Ishikawa (cell line): ENCODE results near the gene PRKAR2A.

Source experiments
- CEBPB ChIP-seq: IDR thresholded peaks from 2 replicates; pipeline ENCODE4 v1.6.1; 2012
- EGR1 ChIP-seq: IDR thresholded peaks from 2 replicates; pipeline ENCODE4 v1.6.1; 2012
- EP300 ChIP-seq: IDR thresholded peaks from 2 replicates; pipeline ENCODE4 v1.6.1; 2012; ENCODE audit warnings: borderline replicate concordance
- YY1 ChIP-seq: IDR thresholded peaks from 2 replicates; pipeline ENCODE4 v1.6.1; 2012; ENCODE audit warnings: low read depth
- TF ChIP-seq, protein P1 (sequence below): IDR thresholded peaks from 2 replicates; pipeline ENCODE4 v1.6.1; 2012; ENCODE audit warnings: low read depth, mild to moderate bottlenecking

DNA sequence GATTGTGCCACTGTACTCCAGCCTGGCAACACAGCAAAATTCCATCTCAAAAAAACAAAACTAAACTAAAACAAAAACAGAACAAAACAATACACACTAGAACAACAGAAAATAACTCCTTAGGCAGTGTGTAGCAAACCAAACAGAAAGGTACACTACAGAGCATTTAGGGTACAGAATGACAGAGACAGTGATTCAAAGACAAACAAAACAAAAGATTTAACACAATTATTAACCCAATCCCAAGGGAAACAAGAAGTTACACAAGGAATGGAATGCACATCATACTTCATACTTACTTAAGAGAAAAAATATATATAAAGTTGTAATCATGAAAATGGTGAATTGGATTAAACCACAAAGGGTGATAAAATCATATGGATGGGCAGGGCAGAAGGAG lies 38.1 kb upstream of the PRKAR2A start:
- TF ChIP-seq EP300 (no peak), EGR1 (no peak), YY1 (no peak), CEBPB (no peak)
- TF ChIP-seq, protein P1, sequence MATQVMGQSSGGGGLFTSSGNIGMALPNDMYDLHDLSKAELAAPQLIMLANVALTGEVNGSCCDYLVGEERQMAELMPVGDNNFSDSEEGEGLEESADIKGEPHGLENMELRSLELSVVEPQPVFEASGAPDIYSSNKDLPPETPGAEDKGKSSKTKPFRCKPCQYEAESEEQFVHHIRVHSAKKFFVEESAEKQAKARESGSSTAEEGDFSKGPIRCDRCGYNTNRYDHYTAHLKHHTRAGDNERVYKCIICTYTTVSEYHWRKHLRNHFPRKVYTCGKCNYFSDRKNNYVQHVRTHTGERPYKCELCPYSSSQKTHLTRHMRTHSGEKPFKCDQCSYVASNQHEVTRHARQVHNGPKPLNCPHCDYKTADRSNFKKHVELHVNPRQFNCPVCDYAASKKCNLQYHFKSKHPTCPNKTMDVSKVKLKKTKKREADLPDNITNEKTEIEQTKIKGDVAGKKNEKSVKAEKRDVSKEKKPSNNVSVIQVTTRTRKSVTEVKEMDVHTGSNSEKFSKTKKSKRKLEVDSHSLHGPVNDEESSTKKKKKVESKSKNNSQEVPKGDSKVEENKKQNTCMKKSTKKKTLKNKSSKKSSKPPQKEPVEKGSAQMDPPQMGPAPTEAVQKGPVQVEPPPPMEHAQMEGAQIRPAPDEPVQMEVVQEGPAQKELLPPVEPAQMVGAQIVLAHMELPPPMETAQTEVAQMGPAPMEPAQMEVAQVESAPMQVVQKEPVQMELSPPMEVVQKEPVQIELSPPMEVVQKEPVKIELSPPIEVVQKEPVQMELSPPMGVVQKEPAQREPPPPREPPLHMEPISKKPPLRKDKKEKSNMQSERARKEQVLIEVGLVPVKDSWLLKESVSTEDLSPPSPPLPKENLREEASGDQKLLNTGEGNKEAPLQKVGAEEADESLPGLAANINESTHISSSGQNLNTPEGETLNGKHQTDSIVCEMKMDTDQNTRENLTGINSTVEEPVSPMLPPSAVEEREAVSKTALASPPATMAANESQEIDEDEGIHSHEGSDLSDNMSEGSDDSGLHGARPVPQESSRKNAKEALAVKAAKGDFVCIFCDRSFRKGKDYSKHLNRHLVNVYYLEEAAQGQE, result no peak
